ENCODE measurements around the gene CD96.
"Not testable (repeated sequence)": the region's sequence is repeated elsewhere in the genome, so short reads cannot be mapped to it uniquely, and the experiment has no call there.

CD96 gene

GRCh38 chr3:111618945-111619344, 76.9 kb downstream of the CD96 start:
- DNase-seq (ENCODE audit: low read depth, low spot score): no peak

GRCh38 chr3:111619833-111620232, 77.8 kb downstream of the CD96 start:
- DNase-seq (ENCODE audit: low read depth, low spot score): peak; percentile 40

DNA sequence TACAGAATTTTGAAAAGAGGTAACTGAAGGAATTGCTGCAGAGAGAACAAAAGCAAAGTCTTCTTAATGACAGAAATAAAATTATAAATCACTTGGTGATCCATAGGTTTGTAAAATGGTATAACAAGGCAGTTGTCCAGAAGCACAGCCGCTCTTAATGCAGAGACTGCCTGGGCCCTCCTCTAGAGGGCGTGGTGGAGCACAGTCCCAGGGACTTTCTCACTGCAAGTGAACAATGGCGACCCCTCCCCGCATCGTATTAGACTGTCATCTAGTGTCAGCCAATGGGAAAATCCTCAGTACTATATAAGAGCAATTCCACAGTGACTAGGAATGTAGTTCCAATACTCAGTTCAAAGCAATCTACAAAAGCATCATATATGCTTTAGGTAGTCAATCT, 79.5 kb downstream of the CD96 start:
- DNase-seq (ENCODE audit: low read depth, low spot score): peak; percentile 56

GRCh38 chr3:111627092-111627491, 85.1 kb downstream of the CD96 start:
- DNase-seq (ENCODE audit: low read depth, low spot score): no peak

DNA sequence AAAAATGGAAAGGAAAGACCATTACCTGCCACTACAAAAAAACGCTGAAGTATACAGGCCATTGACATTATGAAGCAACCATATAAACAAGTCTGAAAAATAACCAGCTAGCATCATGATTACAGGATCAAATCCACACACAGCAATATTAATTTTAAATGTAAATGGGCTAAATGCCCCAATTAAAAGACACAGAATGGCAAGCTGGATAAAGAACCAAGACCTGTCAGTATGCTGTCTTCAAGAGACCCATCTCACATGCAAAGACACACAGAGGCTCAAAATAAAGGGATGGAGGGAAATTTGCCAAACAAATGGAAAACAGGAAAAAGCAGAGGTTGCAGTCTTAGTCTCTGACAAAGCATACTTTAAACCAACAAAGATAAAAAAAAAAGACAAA, 87.0 kb downstream of the CD96 start:
- not testable (repeated sequence) for DNase-seq (ENCODE audit: low read depth, low spot score)

DNA sequence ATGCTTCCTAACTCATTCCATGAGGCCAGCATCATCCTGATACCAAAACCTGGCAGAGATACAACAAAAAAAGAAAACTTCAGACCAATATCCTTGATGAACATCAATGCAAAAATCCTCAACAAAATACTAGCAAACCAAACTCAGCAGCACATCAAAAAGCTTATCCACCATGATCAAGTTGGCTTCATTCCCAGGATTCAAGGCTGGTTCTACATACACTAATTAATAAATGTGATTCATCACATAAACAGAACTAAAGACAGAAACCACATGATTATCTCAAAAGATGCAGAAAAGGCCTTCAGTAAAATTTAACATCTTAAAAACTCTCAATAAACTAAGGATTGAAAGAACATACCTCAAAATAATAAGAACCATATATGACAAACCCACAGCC, 88.6 kb downstream of the CD96 start:
- DNase-seq (ENCODE audit: low read depth, low spot score): not testable (repeated sequence)

DNA sequence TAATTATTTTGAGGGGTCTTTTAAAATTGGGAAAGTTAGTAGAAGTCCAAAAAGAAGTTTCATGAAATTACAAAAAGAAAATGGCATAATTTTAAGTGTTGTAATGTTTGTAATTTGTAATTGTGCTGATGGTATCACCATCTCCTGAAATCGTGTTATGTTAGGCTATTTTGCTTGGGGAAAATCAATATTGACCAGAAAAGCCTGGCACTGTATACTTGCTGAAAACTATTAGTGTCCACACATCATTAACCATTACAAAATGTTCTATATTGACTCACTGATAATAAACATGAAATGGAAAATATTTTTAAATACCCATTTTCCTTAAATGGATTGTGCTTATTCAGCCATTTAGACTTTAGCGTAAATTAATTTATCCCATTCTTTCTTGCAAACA, 93.4 kb downstream of the CD96 start:
- no peak for DNase-seq (ENCODE audit: low read depth, low spot score)

DNA sequence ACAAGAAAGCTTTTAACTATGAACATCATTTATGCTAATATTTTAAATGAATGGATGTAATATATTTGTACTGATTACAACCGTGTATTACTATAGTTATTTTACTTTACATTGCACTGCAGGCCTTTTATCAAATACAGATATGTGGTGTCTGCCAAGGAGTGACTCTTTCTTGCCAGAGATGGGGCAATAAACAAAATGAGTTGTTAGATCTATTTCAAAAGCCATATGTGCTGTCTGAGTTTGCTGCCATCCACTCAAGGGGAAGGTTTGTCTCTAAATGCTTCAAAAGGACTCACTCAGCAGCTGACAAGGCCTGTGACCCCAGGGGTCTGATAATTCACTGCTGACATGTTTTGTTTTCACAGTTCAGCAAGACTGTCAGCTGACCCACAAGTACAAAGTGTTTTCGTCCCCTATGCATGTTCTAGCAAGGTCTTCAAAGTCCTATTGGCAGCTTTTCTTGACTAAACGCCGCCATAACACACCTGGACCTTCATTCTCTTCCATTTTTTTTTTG, 94.4 kb downstream of the CD96 start:
- peak; percentile 40 for DNase-seq (ENCODE audit: low read depth, low spot score)

DNA sequence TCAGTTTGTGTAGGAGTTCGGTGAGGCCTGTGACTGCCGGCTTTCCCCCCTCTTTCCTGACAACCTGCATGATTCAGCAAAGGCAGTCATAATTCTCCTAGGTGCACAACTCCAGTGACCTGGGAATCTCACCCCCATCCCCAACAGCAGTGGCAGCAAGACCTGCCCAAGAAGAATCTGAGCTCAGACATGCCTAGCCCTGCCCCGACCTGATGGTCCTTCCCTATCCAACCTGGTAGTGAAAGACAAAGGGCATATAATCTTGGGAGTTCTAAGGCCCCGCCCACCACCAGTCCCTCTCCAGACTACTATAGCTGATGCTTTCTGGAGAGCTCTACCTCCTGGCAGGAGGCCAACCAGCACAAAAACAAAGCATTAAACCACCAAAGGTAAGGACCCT, 97.3 kb downstream of the CD96 start:
- no peak for DNase-seq (ENCODE audit: low read depth, low spot score)

- no peak for DNase-seq (ENCODE audit: low read depth, low spot score)
Observed at GRCh38 chr3:111648991-111649579, 107.1 kb downstream of the CD96 start.

DNA sequence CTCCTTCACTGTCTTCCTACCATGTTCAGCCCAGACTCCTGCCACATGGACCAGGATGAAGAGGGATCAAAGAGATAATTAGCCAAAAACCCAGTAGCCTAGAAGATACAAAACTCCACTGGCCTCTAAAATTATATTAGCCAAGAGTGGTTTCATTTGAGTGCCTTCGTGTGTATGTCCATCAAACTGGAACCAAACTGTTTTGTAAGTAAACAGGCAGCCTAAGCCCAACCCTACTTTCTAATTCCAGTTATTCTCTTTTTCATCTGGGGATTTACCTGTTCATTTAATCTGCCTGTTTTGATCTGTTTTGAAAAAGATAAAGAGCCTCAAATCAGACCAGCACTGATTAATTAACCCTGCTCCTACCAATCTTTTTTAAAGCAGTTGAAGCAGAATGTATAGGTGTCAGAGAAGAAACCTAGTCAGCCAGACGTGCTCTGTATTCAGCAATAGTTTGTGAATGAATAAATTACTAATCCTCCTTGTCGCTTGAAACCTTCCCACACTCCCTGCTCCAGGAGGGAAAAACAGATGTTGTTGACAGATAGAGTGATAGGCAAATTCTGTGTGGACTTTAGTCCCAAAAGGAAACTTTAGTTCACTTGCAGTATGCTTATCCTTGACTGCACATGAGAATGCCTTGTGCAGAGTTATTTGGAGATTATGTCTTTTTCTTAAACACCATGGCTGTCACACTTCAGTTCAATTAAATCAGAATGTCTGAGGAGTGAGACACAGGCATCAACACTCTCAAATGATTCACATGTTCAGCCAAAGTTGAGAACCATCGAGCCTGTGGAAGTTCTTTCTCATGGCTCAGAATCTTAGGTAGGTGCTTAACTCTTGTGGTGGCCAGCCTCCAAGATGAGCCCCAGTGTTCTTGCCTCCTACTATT, 108.6 kb downstream of the CD96 start:
- DNase-seq (ENCODE audit: low read depth, low spot score): no peak

DNA sequence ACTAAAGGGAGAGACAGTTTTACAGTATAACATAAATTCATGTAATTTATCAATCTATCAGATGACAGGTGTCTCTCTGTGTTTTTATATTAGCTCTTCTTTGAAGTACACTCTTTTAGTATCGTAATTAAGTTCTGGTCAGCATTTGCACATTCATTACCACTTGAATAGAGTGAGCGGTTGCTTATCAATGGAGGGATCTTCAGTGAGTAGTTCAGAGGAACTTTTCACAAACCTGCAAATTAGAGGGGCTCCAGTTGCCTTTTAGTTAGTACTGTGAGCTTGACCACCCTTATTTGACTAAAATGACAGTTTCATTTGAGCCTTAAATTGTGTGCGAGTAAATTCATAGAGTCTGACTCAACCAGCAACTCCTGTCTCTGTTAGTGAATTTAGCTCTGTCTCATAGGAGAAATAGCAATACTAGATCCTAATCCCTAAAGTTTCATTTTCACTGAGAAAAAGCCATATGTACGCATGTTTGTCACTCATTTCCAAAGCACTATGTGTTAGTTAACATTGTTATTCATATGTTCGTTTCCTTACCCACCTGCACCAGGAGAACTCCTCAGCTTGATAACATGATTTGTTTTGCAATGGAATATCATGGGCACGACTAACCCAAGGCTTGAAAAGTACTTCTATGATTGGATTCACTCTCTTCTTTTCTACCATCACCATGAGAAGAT, 110.6 kb downstream of the CD96 start:
- DNase-seq (ENCODE audit: low read depth, low spot score): no peak

DNA sequence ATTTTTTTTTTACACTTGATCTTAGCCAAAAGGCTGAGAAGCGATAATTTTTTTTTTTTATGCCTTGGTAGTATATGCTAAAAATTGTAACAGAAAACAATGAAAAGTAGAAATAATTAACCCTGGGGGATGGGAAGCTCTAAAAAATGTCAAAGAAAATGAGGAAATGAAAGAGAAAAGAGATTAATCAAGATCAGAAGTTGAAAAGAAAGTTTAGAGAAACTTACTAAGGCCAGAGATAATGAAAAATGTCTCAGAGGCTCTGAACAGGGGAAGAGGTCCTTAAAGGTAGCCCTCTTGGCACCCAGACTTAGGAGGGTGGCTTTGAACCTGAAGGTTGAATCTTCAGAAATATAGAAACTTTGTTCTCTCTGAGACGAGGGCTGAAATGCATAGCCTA, 111.8 kb downstream of the CD96 start:
- DNase-seq (ENCODE audit: low read depth, low spot score): no peak

- DNase-seq (ENCODE audit: low read depth, low spot score): no peak
Observed at GRCh38 chr3:111662012-111662411, 120.0 kb downstream of the CD96 start.

DNA sequence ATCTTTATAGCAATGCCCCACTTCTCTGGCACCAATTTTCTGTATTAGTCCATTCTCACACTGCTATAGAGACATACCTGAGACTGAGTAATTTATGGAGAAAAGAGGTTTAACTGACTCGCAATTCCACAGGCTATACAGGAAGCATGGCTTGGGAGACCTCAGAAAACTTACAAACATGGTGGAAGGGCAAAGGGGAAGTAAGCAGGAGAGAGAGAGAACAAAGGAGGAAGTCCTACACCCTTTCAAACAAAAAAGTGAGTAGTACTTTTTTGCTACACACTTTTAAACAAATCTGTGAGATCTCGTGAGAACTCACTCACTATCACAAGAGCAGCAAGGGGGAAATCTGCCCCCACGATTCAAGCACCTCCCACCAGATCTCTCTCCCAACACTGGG, 120.9 kb downstream of the CD96 start:
- no peak for DNase-seq (ENCODE audit: low read depth, low spot score)

GRCh38 chr3:111666041-111666735, 124.2 kb downstream of the CD96 start:
- no peak for DNase-seq (ENCODE audit: low read depth, low spot score)

DNA sequence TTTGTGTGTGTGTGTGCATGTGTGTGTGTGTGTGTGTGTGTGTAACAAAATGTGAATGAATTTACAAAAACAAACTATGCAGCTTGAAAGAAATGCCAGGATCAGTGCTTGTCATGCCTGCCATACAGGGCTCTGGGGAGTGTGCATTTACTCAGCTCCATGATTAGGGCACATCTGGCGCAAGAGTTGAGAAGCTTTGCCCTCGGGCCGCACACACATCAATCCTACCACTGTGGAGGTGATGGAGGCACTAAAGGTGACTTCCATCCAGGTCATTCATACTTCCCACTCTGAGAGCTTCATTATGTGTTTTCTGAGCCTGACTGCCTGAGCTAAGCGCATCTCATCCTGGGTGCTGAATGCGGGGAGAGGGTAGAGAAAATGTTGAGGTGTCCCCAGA, 125.2 kb downstream of the CD96 start:
- no peak for DNase-seq (ENCODE audit: low read depth, low spot score)

- no peak for DNase-seq (ENCODE audit: low read depth, low spot score)
Observed at GRCh38 chr3:111667621-111668239, 125.7 kb downstream of the CD96 start.

DNA sequence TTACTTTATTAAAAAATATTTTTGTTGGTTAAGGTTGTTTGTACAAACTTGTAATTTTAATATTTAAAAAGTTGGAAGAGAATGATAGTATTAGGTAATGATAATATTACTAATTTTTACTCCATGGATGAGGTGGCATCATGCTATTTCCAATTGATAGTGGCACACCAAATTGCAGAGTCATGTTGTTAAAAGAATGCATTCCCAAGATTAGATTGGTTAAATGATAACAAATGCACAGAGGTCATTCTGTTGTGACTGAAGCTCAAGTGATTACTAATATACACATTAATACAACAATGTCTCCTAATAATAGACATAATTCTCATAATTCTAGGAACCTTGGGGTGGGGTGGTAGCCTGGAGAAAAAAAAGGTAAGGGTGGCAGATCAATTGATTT, 126.3 kb downstream of the CD96 start:
- DNase-seq (ENCODE audit: low read depth, low spot score): no peak

GRCh38 chr3:111668888-111669488, 127.0 kb downstream of the CD96 start:
- DNase-seq (ENCODE audit: low read depth, low spot score): peak; percentile 11

Data from ELF-1 (cell line).